Panc1 (cell line): ENCODE data around the gene ARSI. TPM values are rescaled to one million over a fixed set of nuclear protein-coding genes. Genes with fewer than 3 reads are reported as not detected.

ENCODE experiments used
- ATAC-seq: fragments of 200-7000 bp; cut with Tn5 transposase; 2 replicates; pipeline ENCODE4 v1.9.1; 2020; ENCODE audit warnings: mild to moderate bottlenecking, moderate library complexity
- BruUV-seq: library from RNA; stranded (reverse); fragments of 400-500 nt; replicated peaks from 2 replicates; lab custom pipeline; 2021; lab: Mats Ljungman, UMichigan
- CTCF ChIA-PET: fragments of 300-600 bp; sonication (Branson Sonifier 250); formaldehyde crosslinking; loops from one replicate; lab custom pipeline; 2022; ENCODE audit warnings: antibody characterized with exemption; lab: Charles Lee
- POLR2A ChIA-PET: fragments of 300-600 bp; sonication (Branson Sonifier 250); formaldehyde crosslinking; loops from one replicate; lab custom pipeline; 2022; ENCODE audit warnings: antibody characterized with exemption; lab: Charles Lee
- DNase-seq: peaks from one replicate; pipeline ENCODE4 v3.0.0-alpha.2; 2010; ENCODE audit warnings: low read depth, low spot score
- H3K27ac ChIP-seq: 2 replicates; pipeline ENCODE4 v1.5.1; 2011; ENCODE audit warnings: mild to moderate bottlenecking, low read length, inconsistent platforms
- H3K27me3 ChIP-seq: fragments of 200-500 bp; sonication (Bioruptor generic); 2 replicates; pipeline ENCODE4 v1.6.0; 2014; ENCODE audit warnings: low read length, inconsistent platforms; ENCODE audit not compliant: control insufficient read depth, insufficient read depth
- H3K36me3 ChIP-seq: fragments of 200-500 bp; sonication (Bioruptor generic); 2 replicates; pipeline ENCODE4 v1.5.1; 2014; ENCODE audit warnings: inconsistent platforms, mild to moderate bottlenecking, low read length, moderate library complexity; ENCODE audit not compliant: control insufficient read depth, insufficient read depth
- H3K4me1 ChIP-seq: 2 replicates; pipeline ENCODE4 v1.5.1; 2011; ENCODE audit warnings: inconsistent platforms, mild to moderate bottlenecking, low read length, moderate library complexity; ENCODE audit not compliant: control insufficient read depth, insufficient read depth
- H3K4me3 ChIP-seq, 2 experiments: 2 replicates each; pipeline ENCODE4 v1.5.1; 2011 to 2012; ENCODE audit warnings: low read depth in 2 of 2, low read length in 2 of 2, mild to moderate bottlenecking in 2 of 2, inconsistent platforms in 1 of 2, moderate library complexity in 1 of 2
- H3K9me3 ChIP-seq: fragments of 200-500 bp; sonication (Bioruptor generic); 2 replicates; pipeline ENCODE4 v1.5.1; 2014; ENCODE audit warnings: low read depth, mild to moderate bottlenecking, inconsistent platforms, low read length, moderate library complexity; ENCODE audit not compliant: control insufficient read depth, insufficient read depth
- CTCF ChIP-seq: fragments of 450-650 bp; IDR thresholded peaks from 2 replicates; pipeline ENCODE4 v1.5.1; 2017; ENCODE audit warnings: mild to moderate bottlenecking
- POLR2AphosphoS5 ChIP-seq: IDR thresholded peaks from 2 replicates; pipeline ENCODE4 v1.6.1; 2012; ENCODE audit warnings: mild to moderate bottlenecking, low read depth, low read length, moderate library complexity
- REST ChIP-seq, 2 experiments: IDR thresholded peaks; 2 replicates each; pipeline ENCODE4 v1.6.1; 2011 to 2012; ENCODE audit warnings: low read depth in 2 of 2, control low read depth in 1 of 2, low read length in 1 of 2, mild to moderate bottlenecking in 1 of 2, moderate library complexity in 1 of 2; ENCODE audit not compliant: insufficient read depth in 1 of 2
- SIN3A ChIP-seq: IDR thresholded peaks from 2 replicates; pipeline ENCODE4 v1.6.1; 2012; ENCODE audit warnings: low read depth, mild to moderate bottlenecking, low read length, moderate library complexity, borderline replicate concordance; ENCODE audit not compliant: insufficient read depth
- TCF7L2 ChIP-seq: IDR thresholded peaks from 2 replicates; pipeline ENCODE4 v1.6.1; 2011; ENCODE audit warnings: mild to moderate bottlenecking, low read depth, low read length, inconsistent platforms
- in situ Hi-C: cut with HindIII; loops from 2 replicates; pipeline ENCODE4 v1.10.0; 2016; ENCODE audit warnings: low sequenced_read_pairs, low pct_unique_long_range_greater_than_20kb
- intact Hi-C: fragments of 100-400 bp; cut with micrococcal nuclease; formaldehyde crosslinking; loops from one replicate; pipeline ENCODE4 v1.10.0; 2022; ENCODE audit not compliant: unreplicated experiment
- total RNA-seq: library from RNA; stranded (reverse); gene quantifications from one replicate; pipeline ENCODE4 v1.2.1, GENCODE V29; 2021; ENCODE audit not compliant: unreplicated experiment

The ARSI gene
- total RNA-seq, 1 experiment from 2014 or later = 18.6 TPM

- POLR2A ChIA-PET = no interaction called here
- Histone ChIP-seq H3K4me3 (no peak overlapping the region), H3K27me3 (no peaks in the 10 kb centered on the region), H3K4me1 (no peaks in the 10 kb centered on the region), H3K9me3 (no peaks in the 10 kb centered on the region), H3K27ac (no peak overlapping the region), H3K36me3 (no peaks in the 10 kb centered on the region)
- in situ Hi-C loops (no loop called here), intact Hi-C loops (no loop called here)
- CTCF ChIA-PET = interaction anchor here (1.3 kb wide), 1 partner anchor 13 kb away, joined by 3 read pairs; no protein-coding TSS in a partner anchor
- DNase-seq = no peak
- TF ChIP-seq CTCF = no peak
- no peak for TF ChIP-seq SIN3A
- TF ChIP-seq TCF7L2 = no peak
- no peak for TF ChIP-seq POLR2AphosphoS5
- TF ChIP-seq REST (IDR thresholded peaks at IDR 0.05; ENCODE audit: insufficient read depth in 1 of 2, low read depth in 2 of 2, low read length in 1 of 2) = no peak
- no peak for ATAC-seq
- BruUV-seq = no TSS peak
Observed at GRCh38 chr5:150247726-150248125, 55.0 kb downstream of the ARSI start.

GRCh38 chr5:150246835-150247234, 55.9 kb downstream of the ARSI start:
- H3K4me3 ChIP-seq = no peak overlapping the region
- TF ChIP-seq POLR2AphosphoS5 (no peak), CTCF (no peak), TCF7L2 (no peak), REST (IDR thresholded peaks at IDR 0.05; ENCODE audit: insufficient read depth in 1 of 2, low read depth in 2 of 2, low read length in 1 of 2) (no peak), SIN3A (no peak)
- no TSS peak for BruUV-seq
- no peak for DNase-seq
- H3K27me3 ChIP-seq = no peaks in the 10 kb centered on the region
- no peaks in the 10 kb centered on the region for H3K36me3 ChIP-seq
- in situ Hi-C loops = no loop called here
- ChIA-PET POLR2A (no interaction called here), CTCF (interaction anchor here (1.3 kb wide), 1 partner anchor 14 kb away, joined by 3 read pairs; no protein-coding TSS in a partner anchor)
- H3K4me1 ChIP-seq = no peaks in the 10 kb centered on the region
- no peak overlapping the region for H3K27ac ChIP-seq
- ATAC-seq = no peak
- no peaks in the 10 kb centered on the region for H3K9me3 ChIP-seq
- intact Hi-C loops = no loop called here
